HFF-Myc (cell line): ENCODE measurements around the gene ATP5F1B.

Source experiments
- DNase-seq: peaks from one replicate; pipeline ENCODE4 v3.0.0-alpha.2; 2011; ENCODE audit warnings: low read depth; ENCODE audit errors: extremely low read depth
- H3K4me3 ChIP-seq: replicated peaks from 2 replicates; pipeline ENCODE4 v1.5.1; 2011; ENCODE audit warnings: low read depth, mild to moderate bottlenecking, control low read depth, low read length
- CTCF ChIP-seq: IDR thresholded peaks from 2 replicates; pipeline ENCODE4 v1.5.1; 2012; ENCODE audit warnings: mild to moderate bottlenecking, low read depth, low read length, control low read depth; ENCODE audit errors: missing control alignments

Gene ATP5F1B

GRCh38 chr12:56645717-56646446 lies at the start of gene ATP5F1B:
ATP5F1B (minus strand) TSS chr12:56645984; CDS start chr12:56645963, 21 bp downstream.
- peak; percentile 100 for DNase-seq
- H3K4me3 ChIP-seq = peak within 1 kb of the TSS; percentile 100
- TF ChIP-seq CTCF = no peak

- DNase-seq = no peak
- no peak for TF ChIP-seq CTCF
Measured at GRCh38 chr12:56694161-56694560, 48.4 kb upstream of the ATP5F1B start.

GRCh38 chr12:56688846-56689109 lies 43.0 kb upstream of the ATP5F1B start:
- peak overlapping the region; percentile 97 for H3K4me3 ChIP-seq
- TF ChIP-seq CTCF = no peak
- no peak for DNase-seq

More at GRCh38 chr12:56694161-56694560, 48.4 kb upstream of the ATP5F1B start:
- no peak overlapping the region for H3K4me3 ChIP-seq

DNA sequence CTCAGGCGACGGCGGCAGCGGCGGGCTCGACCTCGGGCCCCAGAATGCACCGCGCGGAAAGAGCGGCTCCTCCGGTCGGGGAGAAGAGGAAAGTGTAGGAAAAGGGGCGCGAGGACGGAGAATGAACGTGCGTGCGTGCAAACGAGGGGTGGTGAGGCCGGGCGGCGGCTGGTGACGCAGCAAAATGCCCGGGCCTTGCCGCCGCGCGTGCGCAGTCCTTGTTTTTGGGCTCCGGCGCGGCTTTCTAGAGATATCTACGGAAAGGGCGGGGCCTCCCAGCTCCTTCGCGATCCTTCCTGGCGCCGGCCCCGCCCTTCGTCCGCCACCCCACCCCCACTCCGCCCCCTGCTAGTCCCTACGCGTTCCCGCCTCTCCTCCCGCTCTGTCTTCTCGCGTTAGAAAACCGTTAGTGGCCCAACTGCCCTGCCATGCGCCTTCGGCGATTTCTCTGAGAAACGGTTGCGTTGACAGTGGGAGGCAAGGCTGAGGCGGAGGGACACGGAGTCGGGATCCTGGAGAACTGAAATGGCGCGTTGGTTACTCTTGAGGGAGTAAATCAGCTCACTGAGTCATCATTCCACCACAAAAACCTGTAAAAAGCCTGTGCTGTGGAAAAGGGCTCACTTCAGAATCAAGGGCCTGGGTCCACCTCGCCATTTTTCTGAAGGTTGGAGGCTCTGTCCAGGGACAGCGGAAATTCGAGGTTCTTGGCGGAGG lies 42.5 kb upstream of the ATP5F1B start, which contains the start of gene PTGES3:
TSS of gene PTGES3 (minus strand) at position 156 of the 717 bp plus-strand sequence. CDS start 285 bp downstream, outside the sequence.
- no peak for TF ChIP-seq CTCF

DNA sequence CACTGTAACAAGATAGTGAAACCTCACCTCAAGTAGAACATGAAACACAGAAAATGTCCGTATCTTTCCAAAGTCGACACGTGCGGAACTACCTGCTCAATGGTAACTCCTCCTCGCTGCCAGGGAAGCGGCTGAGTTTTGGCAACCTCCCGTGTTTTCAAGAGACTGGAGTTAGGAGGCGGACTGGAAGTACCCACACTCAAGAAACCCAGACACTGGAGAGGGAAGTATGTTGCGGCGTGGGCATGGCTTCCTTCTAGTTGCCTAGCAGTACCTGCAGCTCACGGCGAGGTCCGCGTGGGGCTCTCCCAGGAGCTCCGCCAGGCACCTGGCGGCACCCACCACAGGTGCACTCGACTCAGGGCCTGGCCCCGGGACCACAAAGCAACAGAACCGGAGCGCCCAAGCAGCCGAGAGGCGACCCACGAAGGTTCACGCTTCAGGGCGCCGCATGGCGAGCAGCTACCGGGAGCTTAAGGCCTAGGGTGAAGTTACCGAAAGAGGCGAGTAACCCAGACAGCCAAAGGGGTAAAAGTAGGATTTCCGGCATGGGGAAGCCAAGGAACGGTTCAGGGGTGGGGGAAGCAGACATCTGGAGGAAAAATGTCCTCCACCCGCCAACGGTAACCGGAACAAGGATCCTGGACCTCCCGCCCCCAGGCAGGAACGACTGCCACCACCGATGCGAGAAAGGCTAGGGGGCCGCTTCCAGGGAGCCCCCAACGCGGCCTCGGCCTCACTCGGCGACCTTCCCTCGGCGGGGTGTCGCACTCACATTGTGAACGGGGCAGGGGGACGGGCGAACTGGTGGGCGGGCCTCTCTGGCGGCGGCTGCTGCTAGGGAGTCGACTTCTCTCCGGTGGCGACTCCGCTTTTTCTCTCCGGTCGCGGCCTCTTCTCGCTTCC lies 41.7 kb upstream of the ATP5F1B start:
- no peak for DNase-seq
- no peak for TF ChIP-seq CTCF
- H3K4me3 ChIP-seq = peak overlapping the region; percentile 97

More for the DNA sequence above, 42.5 kb upstream of the ATP5F1B start, which contains the start of gene PTGES3:
- DNase-seq = peak; percentile 90
- peak within 1 kb of the TSS; percentile 97 for H3K4me3 ChIP-seq

- no peak for DNase-seq
- peak overlapping the region; percentile 97 for H3K4me3 ChIP-seq
- no peak for TF ChIP-seq CTCF
Measured at GRCh38 chr12:56684745-56685359, 39.1 kb upstream of the ATP5F1B start.
